Activated T-helper 17 cell treated with anti-CD3 and anti-CD28 coated beads, Interleukin-2, amount 50 U/mL, for 72 hours (primary cell): ENCODE measurements around the gene NUDT8. TPM values are rescaled to one million over a fixed set of nuclear protein-coding genes. Genes with fewer than 3 reads are reported as not detected.
A peak's percentile ranks its signal among the peaks of the same experiment; 100 is the strongest.

Source experiments
- ATAC-seq: fragments of 150-1000 bp; cut with Tn5 transposase; replicated peaks from 2 replicates; pipeline ENCODE4 v1.10.0; 2021; ENCODE audit warnings: mild to moderate bottlenecking, moderate library complexity
- H3K27ac Mint-ChIP-seq: one replicate; pipeline ENCODE4 v1.8.0; 2022; ENCODE audit warnings: mixed read lengths
- H3K27me3 Mint-ChIP-seq: one replicate; pipeline ENCODE4 v1.8.0; 2022; ENCODE audit warnings: mixed read lengths
- H3K36me3 Mint-ChIP-seq: one replicate; pipeline ENCODE4 v1.8.0; 2022; ENCODE audit warnings: low read depth, mild to moderate bottlenecking, mixed read lengths
- H3K4me1 Mint-ChIP-seq: one replicate; pipeline ENCODE4 v1.8.0; 2022; ENCODE audit warnings: mixed read lengths
- H3K4me3 Mint-ChIP-seq: one replicate; pipeline ENCODE4 v1.8.0; 2022; ENCODE audit warnings: mild to moderate bottlenecking, mixed read lengths
- H3K9me3 Mint-ChIP-seq: one replicate; pipeline ENCODE4 v1.8.0; 2022; ENCODE audit warnings: mixed read lengths
- total RNA-seq, 2 donors: library from RNA; stranded (reverse); gene quantifications; one replicate each; pipeline ENCODE4 v1.2.3, GENCODE V29; 2022

Gene NUDT8
- total RNA-seq, 2 donors from 2014 or later: 12.0 to 23.1 TPM

- Mint-ChIP-seq H3K4me1 (peaks cover 8% of the 10 kb centered on the region), H3K4me3 (peak overlapping the region; percentile 72), H3K36me3 (no peaks in the 10 kb centered on the region), H3K9me3 (no peaks in the 10 kb centered on the region), H3K27ac (no peak overlapping the region), H3K27me3 (no peaks in the 10 kb centered on the region)
- no peak for ATAC-seq
These were observed 20.1 kb upstream of the NUDT8 start for GRCh38 chr11:67649634-67650510.

GRCh38 chr11:67648796-67649613 is 19.3 kb upstream of the NUDT8 start:
- no peak for ATAC-seq
- H3K4me3 Mint-ChIP-seq: no peak overlapping the region
- no peaks in the 10 kb centered on the region for H3K9me3 Mint-ChIP-seq
- no peaks in the 10 kb centered on the region for H3K36me3 Mint-ChIP-seq
- H3K27me3 Mint-ChIP-seq: no peaks in the 10 kb centered on the region
- no peak overlapping the region for H3K27ac Mint-ChIP-seq
- H3K4me1 Mint-ChIP-seq: peaks cover 8% of the 10 kb centered on the region

GRCh38 chr11:67648140-67648795 is 18.5 kb upstream of the NUDT8 start:
- H3K36me3 Mint-ChIP-seq: no peaks in the 10 kb centered on the region
- H3K4me1 Mint-ChIP-seq: peaks cover 8% of the 10 kb centered on the region
- no peaks in the 10 kb centered on the region for H3K9me3 Mint-ChIP-seq
- no peak overlapping the region for H3K4me3 Mint-ChIP-seq
- peak; percentile 59 for ATAC-seq
- H3K27me3 Mint-ChIP-seq: no peaks in the 10 kb centered on the region
- H3K27ac Mint-ChIP-seq: no peak overlapping the region

- ATAC-seq: no peak
- Mint-ChIP-seq H3K4me1 (peaks cover 8% of the 10 kb centered on the region), H3K27ac (no peak overlapping the region), H3K4me3 (no peak overlapping the region), H3K27me3 (no peaks in the 10 kb centered on the region), H3K36me3 (no peaks in the 10 kb centered on the region), H3K9me3 (no peaks in the 10 kb centered on the region)
These were observed 17.7 kb upstream of the NUDT8 start for GRCh38 chr11:67647471-67647870.

GRCh38 chr11:67646535-67647336 is 17.0 kb upstream of the NUDT8 start:
- Mint-ChIP-seq H3K36me3 (no peaks in the 10 kb centered on the region), H3K4me1 (peaks cover 8% of the 10 kb centered on the region), H3K27me3 (no peaks in the 10 kb centered on the region), H3K27ac (peak overlapping the region; percentile 72), H3K9me3 (no peaks in the 10 kb centered on the region), H3K4me3 (peak overlapping the region; percentile 71)
- peak; percentile 67 for ATAC-seq

- Mint-ChIP-seq H3K9me3 (no peaks in the 10 kb centered on the region), H3K27ac (peak overlapping the region; percentile 72), H3K27me3 (no peaks in the 10 kb centered on the region), H3K36me3 (no peaks in the 10 kb centered on the region), H3K4me3 (peak overlapping the region; percentile 71), H3K4me1 (peaks cover 8% of the 10 kb centered on the region)
- ATAC-seq: peak; percentile 27
These were observed 16.1 kb upstream of the NUDT8 start for GRCh38 chr11:67645521-67646461.

- no peak overlapping the region for H3K4me3 Mint-ChIP-seq
- peaks cover 8% of the 10 kb centered on the region for H3K4me1 Mint-ChIP-seq
- H3K9me3 Mint-ChIP-seq: no peaks in the 10 kb centered on the region
- H3K36me3 Mint-ChIP-seq: no peaks in the 10 kb centered on the region
- ATAC-seq: no peak
- H3K27me3 Mint-ChIP-seq: no peaks in the 10 kb centered on the region
- no peak overlapping the region for H3K27ac Mint-ChIP-seq
These were observed 15.0 kb upstream of the NUDT8 start for GRCh38 chr11:67644472-67645418.

DNA sequence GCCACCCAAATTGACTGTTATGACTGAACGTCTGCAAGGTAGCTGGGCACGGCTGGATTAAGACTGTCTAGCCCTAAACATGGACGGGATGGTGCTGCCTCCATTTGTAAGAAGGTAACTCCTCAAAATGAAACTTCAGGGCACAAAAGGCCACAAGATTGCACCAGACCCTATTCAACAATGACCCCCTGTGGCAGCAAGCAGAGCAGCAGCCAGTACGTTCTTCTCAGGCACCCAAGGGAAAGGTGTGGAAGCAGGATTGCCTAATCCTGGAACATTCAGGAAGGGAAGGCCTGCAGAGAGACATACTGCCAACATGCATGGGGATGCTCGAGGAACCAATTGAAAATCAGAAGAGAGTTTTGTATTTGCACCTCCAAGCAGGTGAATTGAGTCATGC is 14.3 kb upstream of the NUDT8 start:
- no peak overlapping the region for H3K27ac Mint-ChIP-seq
- H3K9me3 Mint-ChIP-seq: no peaks in the 10 kb centered on the region
- H3K27me3 Mint-ChIP-seq: no peaks in the 10 kb centered on the region

GRCh38 chr11:67642173-67643120 is 12.7 kb upstream of the NUDT8 start:
- Mint-ChIP-seq H3K27ac (no peak overlapping the region), H3K9me3 (no peaks in the 10 kb centered on the region)

More for the DNA sequence above, 14.3 kb upstream of the NUDT8 start:
- H3K36me3 Mint-ChIP-seq: no peaks in the 10 kb centered on the region
- peaks cover 8% of the 10 kb centered on the region for H3K4me1 Mint-ChIP-seq
- no peak overlapping the region for H3K4me3 Mint-ChIP-seq
- no peak for ATAC-seq

GRCh38 chr11:67641338-67642172 is 11.8 kb upstream of the NUDT8 start:
- no peak for ATAC-seq
- Mint-ChIP-seq H3K4me1 (peaks cover 6% of the 10 kb centered on the region), H3K27ac (no peak overlapping the region), H3K4me3 (no peak overlapping the region), H3K36me3 (no peaks in the 10 kb centered on the region), H3K9me3 (no peaks in the 10 kb centered on the region), H3K27me3 (peaks cover 3% of the 10 kb centered on the region)

More at GRCh38 chr11:67642173-67643120, 12.7 kb upstream of the NUDT8 start:
- Mint-ChIP-seq H3K27me3 (peaks cover 3% of the 10 kb centered on the region), H3K4me1 (peaks cover 8% of the 10 kb centered on the region), H3K4me3 (no peak overlapping the region), H3K36me3 (no peaks in the 10 kb centered on the region)
- no peak for ATAC-seq
